ENCODE results near the gene SHLD1.
"Not testable (repeated sequence)": the region's sequence is repeated elsewhere in the genome, so short reads cannot be mapped to it uniquely, and the experiment has no call there.

Gene SHLD1

GRCh38 chr20:5737619-5737953, 12.6 kb upstream of the SHLD1 start:
- DNase-seq = no peak

GRCh38 chr20:5737966-5738365, 12.2 kb upstream of the SHLD1 start:
- DNase-seq = no peak

GRCh38 chr20:5740643-5741042, 9.6 kb upstream of the SHLD1 start:
- DNase-seq = not testable (repeated sequence)

GRCh38 chr20:5741089-5741488, 9.1 kb upstream of the SHLD1 start:
- DNase-seq = peak; percentile 47

GRCh38 chr20:5742041-5742440, 8.2 kb upstream of the SHLD1 start:
- DNase-seq = no peak

GRCh38 chr20:5745416-5746030, 4.7 kb upstream of the SHLD1 start:
- DNase-seq = no peak

GRCh38 chr20:5746064-5746463, 4.1 kb upstream of the SHLD1 start:
- no peak for DNase-seq

- no peak for DNase-seq
Measured at GRCh38 chr20:5748246-5748645, 2.0 kb upstream of the SHLD1 start.

GRCh38 chr20:5749512-5749951, 669 bp upstream of the SHLD1 start:
- not testable (repeated sequence) for DNase-seq

GRCh38 chr20:5751856-5752255, 1.7 kb downstream of the SHLD1 start:
- no peak for DNase-seq

GRCh38 chr20:5753814-5754213, 3.6 kb downstream of the SHLD1 start:
- no peak for DNase-seq

- DNase-seq = no peak
Measured at GRCh38 chr20:5757949-5758348, 7.7 kb downstream of the SHLD1 start.

GRCh38 chr20:5766085-5766764, 16.0 kb downstream of the SHLD1 start:
- DNase-seq = no peak

GRCh38 chr20:5767493-5768098, 17.4 kb downstream of the SHLD1 start:
- no peak for DNase-seq

- no peak for DNase-seq
Measured at GRCh38 chr20:5770231-5770986, 20.2 kb downstream of the SHLD1 start.

- no peak for DNase-seq
Measured at GRCh38 chr20:5770987-5771318, 20.8 kb downstream of the SHLD1 start.

GRCh38 chr20:5772704-5773103, 22.5 kb downstream of the SHLD1 start:
- no peak for DNase-seq

GRCh38 chr20:5773589-5773988, 23.4 kb downstream of the SHLD1 start:
- no peak for DNase-seq

- DNase-seq = no peak
Measured at GRCh38 chr20:5776077-5776476, 25.9 kb downstream of the SHLD1 start.

- no peak for DNase-seq
Measured at GRCh38 chr20:5779071-5779900, 29.1 kb downstream of the SHLD1 start.

GRCh38 chr20:5780846-5781217, 30.6 kb downstream of the SHLD1 start:
- DNase-seq = no peak

GRCh38 chr20:5781367-5781766, 31.2 kb downstream of the SHLD1 start:
- DNase-seq = not testable (repeated sequence)

Measured in NCI-H187 treated with DMSO at 0.1 percent for 48 hours (cell line).